Ovary (tissue), 9 donors: ENCODE measurements around the gene XCL2. TPM values are rescaled to one million over a fixed set of nuclear protein-coding genes. Genes with fewer than 3 reads are reported as not detected.
A peak's percentile ranks its signal among the peaks of the same experiment; 100 is the strongest.

Experiments
- DNase-seq, 5 donors: peaks; one replicate each; pipeline ENCODE4 v3.0.0-alpha.2; 2019 to 2020
- H3K27ac ChIP-seq, 2 donors: fragments of 200-600 bp; one replicate each; pipeline versions ENCODE4 v1.5.1 to v1.8.0; 2019 to 2022
- H3K27me3 ChIP-seq: fragments of 200-600 bp; one replicate; pipeline ENCODE4 v1.8.0; 2022
- H3K36me3 ChIP-seq: fragments of 200-600 bp; sonication (generic); one replicate; pipeline ENCODE4 v1.5.1; 2019
- H3K4me1 ChIP-seq: one replicate; pipeline ENCODE4 v1.8.1; 2013; ENCODE audit warnings: mild to moderate bottlenecking, moderate library complexity; ENCODE audit not compliant: insufficient read depth
- H3K4me3 ChIP-seq: fragments of 200-600 bp; sonication (generic); one replicate; pipeline ENCODE4 v1.5.1; 2017
- H3K9me3 ChIP-seq, 2 donors: fragments of 200-600 bp in 1 of 2; sonication (generic) in 1 of 2; one replicate each; pipeline versions ENCODE4 v1.5.1 to v1.8.1; 2013 to 2019; ENCODE audit warnings: mild to moderate bottlenecking in 1 of 2, moderate library complexity in 1 of 2
- EP300 ChIP-seq: sonication (generic); formaldehyde crosslinking; IDR thresholded peaks from one replicate; pipeline ENCODE4 v1.6.1; 2017; ENCODE audit warnings: antibody characterized with exemption
- POLR2A ChIP-seq: fragments of 450-650 bp; IDR thresholded peaks from one replicate; pipeline ENCODE4 v1.6.1; 2017; ENCODE audit warnings: antibody characterized with exemption, mild to moderate bottlenecking, moderate library complexity
- WGBS, 3 donors: extraction: QIAGEN DNeasy Blood & Tissue Kit in 1 of 3; methylation state at CpG; one replicate each; pipeline versions ENCODE4 v1.1.5 to v1.1.7; 2013 to 2017; 5-methylcytosine and 5-hydroxymethylcytosine counted together
- intact Hi-C, 4 donors: fragments of 100-400 bp; cut with DNase I; formaldehyde crosslinking; loops; one replicate each; pipeline versions ENCODE4 v1.11.0 to v1.15.1; 2022 to 2023
- polyA plus RNA-seq, 2 donors: library from polyadenylated mRNA; stranded (reverse); fragments of 200-250 nt in 1 of 2; fragments of 350-450 nt in 1 of 2; fragmentation: Illumina TruSeq in 1 of 2; extraction: RNeasy Lipid Tissue Mini Kit (QIAGEN cat#74804) in 1 of 2; gene quantifications; one replicate each; pipeline ENCODE4 v1.2.3, GENCODE V29; 2013 to 2014
- total RNA-seq, 7 donors: library from RNA; depleted of rRNA in 2 of 7; stranded (reverse); fragments of >200 nt in 2 of 7; fragmentation: NEBNext Ultra II Directional in 3 of 7; extraction: Animal tissue kit (Norgen Biotek cat#: 25700) in 3 of 7; gene quantifications; one replicate each; pipeline versions ENCODE4 v1.1.0 to v1.2.4, GENCODE V29; 2016 to 2023
- TF ChIP-seq, protein P1 (sequence below), 3 donors: fragments of 450-650 bp in 2 of 3; fragments of 200-600 bp in 1 of 3; IDR thresholded peaks; one replicate each; pipeline versions ENCODE4 v1.5.1 to v1.8.0; 2016 to 2022; ENCODE audit warnings: antibody characterized with exemption in 3 of 3, mild to moderate bottlenecking in 1 of 3
- donor health status: DM: no; HTN: no; CAD: no; lungs with moderate emphysema.
- donor health status: DM: no; HTN: no; CAD: no.
- donor health status: Bipolar disorder and iron deficiency.
- donor health status: DM: yes; HTN: yes; CAD: no.
- donor health status: DM: no; HTN: no; CAD: no.
- donor health status: DM: yes; HTN: yes; CAD: no.

The XCL2 gene
- total and polyA plus RNA-seq, 9 donors, result 0.48 to 3.9 (median 0.70) TPM; not detected in 3

GRCh38 chr1:168518201-168518689 lies 25.6 kb downstream of the XCL2 start:
- intact Hi-C loops, result no loop called here
- Histone ChIP-seq H3K36me3 (no peaks in the 10 kb centered on the region), H3K4me1 (peaks cover 8% of the 10 kb centered on the region), H3K9me3 (no peaks in the 10 kb centered on the region), H3K4me3 (no peak overlapping the region), H3K27ac (no peak overlapping the region), H3K27me3 (no peaks in the 10 kb centered on the region)
- TF ChIP-seq EP300 (no peak), POLR2A (no peak)
- TF ChIP-seq, protein P1, sequence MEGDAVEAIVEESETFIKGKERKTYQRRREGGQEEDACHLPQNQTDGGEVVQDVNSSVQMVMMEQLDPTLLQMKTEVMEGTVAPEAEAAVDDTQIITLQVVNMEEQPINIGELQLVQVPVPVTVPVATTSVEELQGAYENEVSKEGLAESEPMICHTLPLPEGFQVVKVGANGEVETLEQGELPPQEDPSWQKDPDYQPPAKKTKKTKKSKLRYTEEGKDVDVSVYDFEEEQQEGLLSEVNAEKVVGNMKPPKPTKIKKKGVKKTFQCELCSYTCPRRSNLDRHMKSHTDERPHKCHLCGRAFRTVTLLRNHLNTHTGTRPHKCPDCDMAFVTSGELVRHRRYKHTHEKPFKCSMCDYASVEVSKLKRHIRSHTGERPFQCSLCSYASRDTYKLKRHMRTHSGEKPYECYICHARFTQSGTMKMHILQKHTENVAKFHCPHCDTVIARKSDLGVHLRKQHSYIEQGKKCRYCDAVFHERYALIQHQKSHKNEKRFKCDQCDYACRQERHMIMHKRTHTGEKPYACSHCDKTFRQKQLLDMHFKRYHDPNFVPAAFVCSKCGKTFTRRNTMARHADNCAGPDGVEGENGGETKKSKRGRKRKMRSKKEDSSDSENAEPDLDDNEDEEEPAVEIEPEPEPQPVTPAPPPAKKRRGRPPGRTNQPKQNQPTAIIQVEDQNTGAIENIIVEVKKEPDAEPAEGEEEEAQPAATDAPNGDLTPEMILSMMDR (IDR thresholded peaks at IDR 0.05), result no peak
- WGBS, 3 donors, result 82 to 93% (median 84%) methylated on average over 4 of the region's 4 CpGs
- DNase-seq, result no peak

DNA sequence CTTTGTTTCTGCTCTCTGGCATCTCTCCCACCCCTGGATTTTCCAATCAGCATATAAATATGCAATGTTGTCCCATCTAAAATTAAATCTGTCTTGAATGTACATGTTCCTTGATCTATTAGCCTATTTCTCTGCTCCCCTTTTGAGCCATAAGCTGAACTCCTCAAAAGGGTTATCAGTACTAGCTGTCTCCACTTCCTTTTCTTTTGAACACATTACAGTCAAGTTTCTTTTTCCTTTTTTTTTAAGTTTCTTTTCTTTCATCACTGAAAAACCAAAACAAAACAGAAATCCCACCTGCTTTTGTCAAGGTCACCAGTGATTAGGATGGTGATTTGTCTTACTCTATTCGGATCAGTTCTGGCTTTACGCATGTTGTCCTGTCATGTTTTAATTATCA lies 29.3 kb downstream of the XCL2 start:
- H3K27me3 ChIP-seq, result no peaks in the 10 kb centered on the region
- no peaks in the 10 kb centered on the region for H3K36me3 ChIP-seq
- no peak overlapping the region for H3K4me3 ChIP-seq
- no peaks in the 10 kb centered on the region for H3K9me3 ChIP-seq
- 40 to 51% (median 47%) methylated on average over 2 of the region's 2 CpGs for WGBS, 3 donors
- no peak for DNase-seq
- H3K4me1 ChIP-seq, result peaks cover 7% of the 10 kb centered on the region
- intact Hi-C loops, result no loop called here
- H3K27ac ChIP-seq, result no peak overlapping the region
- TF ChIP-seq, protein P1 (IDR thresholded peaks at IDR 0.05), result no peak
- TF ChIP-seq POLR2A, result no peak

GRCh38 chr1:168513656-168514404 lies 30.0 kb downstream of the XCL2 start:
- WGBS, 3 donors, result 42 to 47% (median 46%) methylated on average over 9 of the region's 9 CpGs
- H3K4me1 ChIP-seq, result peaks cover 7% of the 10 kb centered on the region
- TF ChIP-seq EP300, result no peak
- no peak for TF ChIP-seq POLR2A
- TF ChIP-seq, protein P1 (IDR thresholded peaks at IDR 0.05), result no peak
- H3K9me3 ChIP-seq, result no peaks in the 10 kb centered on the region
- H3K27ac ChIP-seq, result no peak overlapping the region
- DNase-seq, result peak in 2 of 5 donors; percentile 22 to 41
- no peaks in the 10 kb centered on the region for H3K36me3 ChIP-seq
- intact Hi-C loops, result no loop called here
- no peaks in the 10 kb centered on the region for H3K27me3 ChIP-seq
- no peak overlapping the region for H3K4me3 ChIP-seq

- Histone ChIP-seq H3K4me1 (peaks cover 7% of the 10 kb centered on the region), H3K9me3 (no peaks in the 10 kb centered on the region), H3K27ac (no peak overlapping the region), H3K27me3 (no peaks in the 10 kb centered on the region), H3K36me3 (no peaks in the 10 kb centered on the region), H3K4me3 (no peak overlapping the region)
- intact Hi-C loops, result no loop called here
- WGBS, 3 donors, result 88 to 91% (median 89%) methylated on average over 13 of the region's 13 CpGs
- no peak for DNase-seq
- TF ChIP-seq EP300, result no peak
- TF ChIP-seq, protein P1 (IDR thresholded peaks at IDR 0.05), result no peak
- no peak for TF ChIP-seq POLR2A
These were observed 30.8 kb downstream of the XCL2 start for GRCh38 chr1:168512864-168513595.
